Measurements from ENCODE around the gene CDH13. TPM values are rescaled to one million over a fixed set of nuclear protein-coding genes. Genes with fewer than 3 reads are reported as not detected.

Gene CDH13
- polyA plus RNA-seq, 1 experiment = 113 TPM

GRCh38 chr16:83407928-83408327 is 781.2 kb downstream of the CDH13 start:
- DNase-seq (ENCODE audit: low read depth) = no peak
- H3K27me3 ChIP-seq (ENCODE audit: control insufficient read depth, insufficient read depth, low read length) = no peaks in the 10 kb centered on the region
- no peaks in the 10 kb centered on the region for H3K36me3 ChIP-seq (ENCODE audit: control insufficient read depth, insufficient read depth, low read length)
- no peak overlapping the region for H3K4me3 ChIP-seq (ENCODE audit: low read depth, low read length)
- ChIA-PET POLR2A (no interaction called here), CTCF (no interaction called here)
- TF ChIP-seq, protein P1, sequence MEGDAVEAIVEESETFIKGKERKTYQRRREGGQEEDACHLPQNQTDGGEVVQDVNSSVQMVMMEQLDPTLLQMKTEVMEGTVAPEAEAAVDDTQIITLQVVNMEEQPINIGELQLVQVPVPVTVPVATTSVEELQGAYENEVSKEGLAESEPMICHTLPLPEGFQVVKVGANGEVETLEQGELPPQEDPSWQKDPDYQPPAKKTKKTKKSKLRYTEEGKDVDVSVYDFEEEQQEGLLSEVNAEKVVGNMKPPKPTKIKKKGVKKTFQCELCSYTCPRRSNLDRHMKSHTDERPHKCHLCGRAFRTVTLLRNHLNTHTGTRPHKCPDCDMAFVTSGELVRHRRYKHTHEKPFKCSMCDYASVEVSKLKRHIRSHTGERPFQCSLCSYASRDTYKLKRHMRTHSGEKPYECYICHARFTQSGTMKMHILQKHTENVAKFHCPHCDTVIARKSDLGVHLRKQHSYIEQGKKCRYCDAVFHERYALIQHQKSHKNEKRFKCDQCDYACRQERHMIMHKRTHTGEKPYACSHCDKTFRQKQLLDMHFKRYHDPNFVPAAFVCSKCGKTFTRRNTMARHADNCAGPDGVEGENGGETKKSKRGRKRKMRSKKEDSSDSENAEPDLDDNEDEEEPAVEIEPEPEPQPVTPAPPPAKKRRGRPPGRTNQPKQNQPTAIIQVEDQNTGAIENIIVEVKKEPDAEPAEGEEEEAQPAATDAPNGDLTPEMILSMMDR (IDR thresholded peaks at IDR 0.05; ENCODE audit: insufficient read depth, low read depth, low read length) = no peak

DNA sequence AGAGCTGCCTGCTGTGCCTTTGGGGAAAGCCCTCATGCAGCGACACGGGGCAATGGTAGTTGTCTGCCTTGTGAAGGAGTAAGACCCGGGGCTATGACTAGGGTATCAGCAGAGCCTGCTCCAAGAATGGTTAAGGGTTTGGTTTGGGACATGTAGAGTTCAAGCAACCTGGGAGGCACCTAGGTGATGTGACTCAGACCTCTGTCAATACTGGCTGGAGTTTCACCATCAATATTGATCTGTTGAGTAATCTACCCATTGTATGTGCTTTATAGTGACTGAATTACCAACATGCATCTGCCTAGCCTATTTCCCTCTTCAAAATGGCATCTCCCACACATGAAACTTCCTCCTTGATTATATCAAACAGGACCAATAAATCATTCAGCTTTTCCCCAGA is 782.6 kb downstream of the CDH13 start:
- ChIA-PET CTCF (no interaction called here), POLR2A (no interaction called here)
- Histone ChIP-seq H3K27me3 (ENCODE audit: control insufficient read depth, insufficient read depth, low read length) (no peaks in the 10 kb centered on the region), H3K4me3 (ENCODE audit: low read depth, low read length) (no peak overlapping the region), H3K36me3 (ENCODE audit: control insufficient read depth, insufficient read depth, low read length) (no peaks in the 10 kb centered on the region)
- TF ChIP-seq, protein P1 (IDR thresholded peaks at IDR 0.05; ENCODE audit: insufficient read depth, low read depth, low read length) = no peak
- DNase-seq (ENCODE audit: low read depth) = no peak

- DNase-seq (ENCODE audit: low read depth) = no peak
- Histone ChIP-seq H3K27me3 (ENCODE audit: control insufficient read depth, insufficient read depth, low read length) (no peaks in the 10 kb centered on the region), H3K36me3 (ENCODE audit: control insufficient read depth, insufficient read depth, low read length) (no peaks in the 10 kb centered on the region), H3K4me3 (ENCODE audit: low read depth, low read length) (no peak overlapping the region)
- TF ChIP-seq, protein P1 (IDR thresholded peaks at IDR 0.05; ENCODE audit: insufficient read depth, low read depth, low read length) = no peak
- CTCF ChIA-PET = no interaction called here
- POLR2A ChIA-PET = no interaction called here
Observed at GRCh38 chr16:83418565-83418964, 791.8 kb downstream of the CDH13 start.

- CTCF ChIA-PET = no interaction called here
- Histone ChIP-seq H3K36me3 (ENCODE audit: control insufficient read depth, insufficient read depth, low read length) (no peaks in the 10 kb centered on the region), H3K27me3 (ENCODE audit: control insufficient read depth, insufficient read depth, low read length) (no peaks in the 10 kb centered on the region), H3K4me3 (ENCODE audit: low read depth, low read length) (no peak overlapping the region)
- DNase-seq (ENCODE audit: low read depth) = no peak
- TF ChIP-seq, protein P1 (IDR thresholded peaks at IDR 0.05; ENCODE audit: insufficient read depth, low read depth, low read length) = no peak
- POLR2A ChIA-PET = no interaction called here
Observed at GRCh38 chr16:83420206-83420760, 793.5 kb downstream of the CDH13 start.

GRCh38 chr16:83433201-83433600 is 806.4 kb downstream of the CDH13 start:
- TF ChIP-seq, protein P1 (IDR thresholded peaks at IDR 0.05; ENCODE audit: insufficient read depth, low read depth, low read length) = no peak
- ChIA-PET POLR2A (no interaction called here), CTCF (no interaction called here)
- DNase-seq (ENCODE audit: low read depth) = no peak
- no peak overlapping the region for H3K4me3 ChIP-seq (ENCODE audit: low read depth, low read length)
- H3K27me3 ChIP-seq (ENCODE audit: control insufficient read depth, insufficient read depth, low read length) = no peaks in the 10 kb centered on the region
- no peaks in the 10 kb centered on the region for H3K36me3 ChIP-seq (ENCODE audit: control insufficient read depth, insufficient read depth, low read length)
